Measurements from ENCODE around the gene PATZ1. TPM values are rescaled to one million over a fixed set of nuclear protein-coding genes. Genes with fewer than 3 reads are reported as not detected.

PATZ1 gene
- total RNA-seq, 1 experiment from 2014 or later = 28.2 TPM

- H3K4me2 ChIP-seq = peak within 1 kb of the TSS; percentile 100
- intact Hi-C loops (cut with micrococcal nuclease; ENCODE audit: unreplicated experiment) = loop anchor here (1.0 to 5.0 kb wide), 5 partner anchors 21 to 132 kb away; partner anchors contain the start of genes DRG1 and RNF185
- 0 out of 2 replicates have a peak, but pooled peaks cover 3% of the 10 kb centered on the region for H3K36me3 ChIP-seq (ENCODE audit: low read depth)
- H4K20me1 ChIP-seq (ENCODE audit: insufficient read depth) = no peaks in the 10 kb centered on the region
- H3K79me2 ChIP-seq (ENCODE audit: low read depth) = no peaks in the 10 kb centered on the region
- peaks cover 30% of the 10 kb centered on the region for H3F3A ChIP-seq (ENCODE audit: insufficient read depth, low read depth)
- H3K4me3 ChIP-seq = peak within 1 kb of the TSS; percentile 85
- no peak for TF ChIP-seq EZH2 (IDR thresholded peaks at IDR 0.05; ENCODE audit: low read depth)
- TF ChIP-seq, protein P1, sequence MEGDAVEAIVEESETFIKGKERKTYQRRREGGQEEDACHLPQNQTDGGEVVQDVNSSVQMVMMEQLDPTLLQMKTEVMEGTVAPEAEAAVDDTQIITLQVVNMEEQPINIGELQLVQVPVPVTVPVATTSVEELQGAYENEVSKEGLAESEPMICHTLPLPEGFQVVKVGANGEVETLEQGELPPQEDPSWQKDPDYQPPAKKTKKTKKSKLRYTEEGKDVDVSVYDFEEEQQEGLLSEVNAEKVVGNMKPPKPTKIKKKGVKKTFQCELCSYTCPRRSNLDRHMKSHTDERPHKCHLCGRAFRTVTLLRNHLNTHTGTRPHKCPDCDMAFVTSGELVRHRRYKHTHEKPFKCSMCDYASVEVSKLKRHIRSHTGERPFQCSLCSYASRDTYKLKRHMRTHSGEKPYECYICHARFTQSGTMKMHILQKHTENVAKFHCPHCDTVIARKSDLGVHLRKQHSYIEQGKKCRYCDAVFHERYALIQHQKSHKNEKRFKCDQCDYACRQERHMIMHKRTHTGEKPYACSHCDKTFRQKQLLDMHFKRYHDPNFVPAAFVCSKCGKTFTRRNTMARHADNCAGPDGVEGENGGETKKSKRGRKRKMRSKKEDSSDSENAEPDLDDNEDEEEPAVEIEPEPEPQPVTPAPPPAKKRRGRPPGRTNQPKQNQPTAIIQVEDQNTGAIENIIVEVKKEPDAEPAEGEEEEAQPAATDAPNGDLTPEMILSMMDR (conservative IDR thresholded peaks at IDR 0.05) = peak; percentile 75
- no peak within 1 kb of the TSS for H3K27ac ChIP-seq
- no peak within 1 kb of the TSS; the same call in 1 of the 2 replicates for H2AFZ ChIP-seq
- peaks cover 59% of the 10 kb centered on the region for H3K4me1 ChIP-seq (replicated peaks; ENCODE audit: insufficient read depth)
- H3K9me3 ChIP-seq (ENCODE audit: insufficient read depth, low read depth) = no peaks in the 10 kb centered on the region; the same call in 1 of the 2 replicates
- DNase-seq = peak; percentile 73 to 76
- no TSS peak for BruUV-seq (replicated peaks)
- no peaks in the 10 kb centered on the region for H3K9me2 ChIP-seq (ENCODE audit: insufficient read depth)
- ChIA-PET POLR2A (ENCODE audit: unreplicated experiment) (interaction anchor here (0.7 kb wide), 1 partner anchor 160 kb away, joined by 3 read pairs; no protein-coding TSS in a partner anchor), CTCF (interaction anchor here (0.6 to 2.1 kb wide), 7 partner anchors 19 to 592 kb away, joined by 3 to 10 read pairs (median 3); partner anchors contain the start of gene LIMK2)
- H3K27me3 ChIP-seq (ENCODE audit: insufficient read depth, low read depth) = no peaks in the 10 kb centered on the region
Measured at GRCh38 chr22:31292236-31292989, 53.7 kb downstream of the PATZ1 start, which contains the start of gene PIK3IP1. PIK3IP1 (minus strand) TSS chr22:31292488; CDS start chr22:31292344, 144 bp downstream.

GRCh38 chr22:31291481-31292235, 54.5 kb downstream of the PATZ1 start:
- CTCF ChIA-PET = interaction anchor here (0.6 to 2.1 kb wide), 5 partner anchors 18 to 84 kb away, joined by 3 to 10 read pairs (median 3); partner anchors contain the start of gene LIMK2
- H3K36me3 ChIP-seq (ENCODE audit: low read depth) = 0 out of 2 replicates have a peak, but pooled peaks cover 3% of the 10 kb centered on the region
- TF ChIP-seq, protein P1 (conservative IDR thresholded peaks at IDR 0.05) = no peak
- TF ChIP-seq EZH2 (IDR thresholded peaks at IDR 0.05; ENCODE audit: low read depth) = no peak
- intact Hi-C loops (cut with micrococcal nuclease; ENCODE audit: unreplicated experiment) = loop anchor here (1.0 to 5.0 kb wide), 6 partner anchors 22 to 131 kb away; partner anchors contain the start of genes DRG1 and RNF185
- H3K27ac ChIP-seq = no peak overlapping the region
- peak overlapping the region; percentile 100 for H3K4me2 ChIP-seq
- H3K4me1 ChIP-seq (replicated peaks; ENCODE audit: insufficient read depth) = peaks cover 54% of the 10 kb centered on the region
- H3K9me2 ChIP-seq (ENCODE audit: insufficient read depth) = no peaks in the 10 kb centered on the region
- no peak for DNase-seq
- POLR2A ChIA-PET (ENCODE audit: unreplicated experiment) = no interaction called here
- peaks cover 22% of the 10 kb centered on the region for H3F3A ChIP-seq (ENCODE audit: insufficient read depth, low read depth)
- no peaks in the 10 kb centered on the region for H3K79me2 ChIP-seq (ENCODE audit: low read depth)
- H4K20me1 ChIP-seq (ENCODE audit: insufficient read depth) = no peaks in the 10 kb centered on the region
- H3K9me3 ChIP-seq (ENCODE audit: insufficient read depth, low read depth) = no peaks in the 10 kb centered on the region
- no peaks in the 10 kb centered on the region for H3K27me3 ChIP-seq (ENCODE audit: insufficient read depth, low read depth)
- BruUV-seq (replicated peaks) = TSS peak; percentile 66
- H3K4me3 ChIP-seq = peak overlapping the region; percentile 85
- no peak overlapping the region; the same call in 1 of the 2 replicates for H2AFZ ChIP-seq
